ENCODE results near the gene TMEM272. TPM values are rescaled to one million over a fixed set of nuclear protein-coding genes. Genes with fewer than 3 reads are reported as not detected.

TMEM272 gene
- total RNA-seq, 1 experiment from 2014 or later: 0.17 TPM

- intact Hi-C loops (cut with micrococcal nuclease): no loop called here
- Histone ChIP-seq H3K4me2 (ENCODE audit: low read length) (no peak overlapping the region), H3K4me1 (ENCODE audit: control insufficient read depth in 1 of 2, insufficient read depth in 2 of 2, low read length in 2 of 2) (no peaks in the 10 kb centered on the region), H3K9me2 (ENCODE audit: insufficient read depth) (no peaks in the 10 kb centered on the region), H3K27ac (ENCODE audit: low read depth, low read length) (no peak overlapping the region), H3K79me2 (ENCODE audit: insufficient read depth, low read length) (no peaks in the 10 kb centered on the region), H3K4me3 (replicated peaks in 1 of 2; ENCODE audit: low read depth in 1 of 2, low read length in 2 of 2) (no peak overlapping the region), H3K36me3 (ENCODE audit: control insufficient read depth in 1 of 2, insufficient read depth in 2 of 2, low read length in 2 of 2) (no peaks in the 10 kb centered on the region), H2AFZ (ENCODE audit: low read depth, low read length, poor library complexity, severe bottlenecking) (no peak overlapping the region), H3K9me3 (ENCODE audit: control insufficient read depth in 1 of 2, insufficient read depth in 1 of 2, low read depth in 1 of 2, low read length in 2 of 2) (no peaks in the 10 kb centered on the region), H3K27me3 (ENCODE audit: insufficient read depth, low read length) (no peaks in the 10 kb centered on the region), H4K20me1 (ENCODE audit: insufficient read depth) (no peaks in the 10 kb centered on the region), H3K9ac (ENCODE audit: low read length) (no peak overlapping the region)
- ChIA-PET CTCF (interaction anchor here (1.0 to 1.2 kb wide), 2 partner anchors 11 to 661 kb away, joined by 3 to 4 read pairs; no protein-coding TSS in a partner anchor), POLR2A (no interaction called here), RAD21 (ENCODE audit: low non-redundant PET in 1 of 2, low total read pairs in 2 of 2, uncharacterized antibody in 2 of 2, unreplicated experiment in 2 of 2) (no interaction called here)
- ATAC-seq (no peak), DNase-seq (ENCODE audit: low read depth, low spot score) (no peak)
- TF ChIP-seq RAD21 (IDR thresholded peaks at IDR 0.05; ENCODE audit: low read depth): no peak
- no peak for TF ChIP-seq SRF (IDR thresholded peaks at IDR 0.05; ENCODE audit: low read depth)
- TF ChIP-seq TCF7L2 (IDR thresholded peaks at IDR 0.05; ENCODE audit: borderline replicate concordance, extremely low read depth, insufficient read depth, insufficient read length): no peak
- TF ChIP-seq CBX3 (IDR thresholded peaks at IDR 0.05; ENCODE audit: low read depth): no peak
- no peak for TF ChIP-seq ZBTB33 (IDR thresholded peaks at IDR 0.05; ENCODE audit: extremely low read depth, insufficient replicate concordance, low read length)
- TF ChIP-seq CTCF (IDR thresholded peaks at IDR 0.05 in 2 of 3, conservative IDR thresholded peaks at IDR 0.05 in 1 of 3; ENCODE audit: borderline replicate concordance in 1 of 3, insufficient read depth in 1 of 3, low read depth in 2 of 3, low read length in 2 of 3): no peak
- no peak for TF ChIP-seq EZH2 (IDR thresholded peaks at IDR 0.05)
- no peak for TF ChIP-seq POLR2AphosphoS5 (IDR thresholded peaks at IDR 0.05; ENCODE audit: low read depth, low read length)
- TF ChIP-seq ZFX (IDR thresholded peaks at IDR 0.05): no peak
- TF ChIP-seq JUND (IDR thresholded peaks at IDR 0.05): no peak
- TF ChIP-seq SP1 (IDR thresholded peaks at IDR 0.05; ENCODE audit: low read depth): no peak
- no peak for TF ChIP-seq CEBPB (IDR thresholded peaks at IDR 0.05; ENCODE audit: low read depth)
- no peak for TF ChIP-seq POLR2A (IDR thresholded peaks at IDR 0.05; ENCODE audit: borderline replicate concordance, extremely low read depth, insufficient read depth, insufficient read length)
- no TSS peak for BruUV-seq (replicated peaks)
Measured at GRCh38 chr13:51786425-51787265, 58.3 kb downstream of the TMEM272 start.
